ENCODE measurements around the gene LRMDA.
A peak's percentile ranks its signal among the peaks of the same experiment; 100 is the strongest.

LRMDA gene

GRCh38 chr10:76403912-76404311 is 972.5 kb downstream of the LRMDA start:
- H3K27ac ChIP-seq, result no peak overlapping the region

GRCh38 chr10:76404531-76404930 is 973.1 kb downstream of the LRMDA start:
- TF ChIP-seq CTCF (conservative IDR thresholded peaks at IDR 0.05), result no peak
- H3K27ac ChIP-seq, result no peak overlapping the region

More at GRCh38 chr10:76403912-76404311, 972.5 kb downstream of the LRMDA start:
- TF ChIP-seq CTCF (conservative IDR thresholded peaks at IDR 0.05), result no peak

GRCh38 chr10:76405922-76406321 is 974.5 kb downstream of the LRMDA start:
- H3K27ac ChIP-seq, result no peak overlapping the region

GRCh38 chr10:76408646-76409045 is 977.2 kb downstream of the LRMDA start:
- no peak for TF ChIP-seq CTCF (conservative IDR thresholded peaks at IDR 0.05)
- peak overlapping the region; percentile 57 for H3K27ac ChIP-seq

More at GRCh38 chr10:76405922-76406321, 974.5 kb downstream of the LRMDA start:
- TF ChIP-seq CTCF (conservative IDR thresholded peaks at IDR 0.05), result no peak

- no peak for TF ChIP-seq CTCF (conservative IDR thresholded peaks at IDR 0.05)
- no peak overlapping the region for H3K27ac ChIP-seq
These were observed 980.5 kb downstream of the LRMDA start for GRCh38 chr10:76411729-76412435.

GRCh38 chr10:76415554-76415953 is 984.1 kb downstream of the LRMDA start:
- no peak for TF ChIP-seq CTCF (conservative IDR thresholded peaks at IDR 0.05)
- no peak overlapping the region for H3K27ac ChIP-seq

- TF ChIP-seq CTCF (conservative IDR thresholded peaks at IDR 0.05), result no peak
- H3K27ac ChIP-seq, result no peak overlapping the region
These were observed 985.2 kb downstream of the LRMDA start for GRCh38 chr10:76416642-76417041.

Data from VCaP (cell line).